Trophoblast cell (in vitro differentiated cells and primary cell): Measurements from ENCODE around the gene SMO.
"Not testable (repeated sequence)": the region's sequence is repeated elsewhere in the genome, so short reads cannot be mapped to it uniquely, and the experiment has no call there.

Experiments
- DNase-seq, 2 donors: peaks; one replicate each; pipeline ENCODE4 v3.0.0-alpha.2; 2016
- H2AFZ ChIP-seq: 2 replicates; pipeline ENCODE4 v1.6.1; 2013; ENCODE audit warnings: low read length, moderate library complexity, mild to moderate bottlenecking; ENCODE audit not compliant: insufficient read depth, poor library complexity
- H2AK5ac ChIP-seq: 2 replicates; pipeline ENCODE4 v1.6.1; 2013; ENCODE audit warnings: mild to moderate bottlenecking, low read length
- H2BK120ac ChIP-seq: 2 replicates; pipeline ENCODE4 v1.6.1; 2013; ENCODE audit warnings: low read length, mild to moderate bottlenecking, moderate library complexity; ENCODE audit not compliant: insufficient read depth, poor library complexity
- H2BK12ac ChIP-seq: 2 replicates; pipeline ENCODE4 v1.6.1; 2013; ENCODE audit warnings: mild to moderate bottlenecking, low read length, moderate library complexity
- H2BK5ac ChIP-seq: 2 replicates; pipeline ENCODE4 v1.6.1; 2013; ENCODE audit warnings: low read length, low read depth, moderate library complexity, mild to moderate bottlenecking; ENCODE audit not compliant: poor library complexity
- H3K14ac ChIP-seq: 2 replicates; pipeline ENCODE4 v1.6.1; 2013; ENCODE audit warnings: mild to moderate bottlenecking, low read length
- H3K18ac ChIP-seq: 2 replicates; pipeline ENCODE4 v1.6.1; 2013; ENCODE audit warnings: mild to moderate bottlenecking, low read length
- H3K23ac ChIP-seq: 2 replicates; pipeline ENCODE4 v1.6.1; 2013; ENCODE audit warnings: low read length
- H3K27ac ChIP-seq: 2 replicates; pipeline ENCODE4 v1.5.1; 2013; ENCODE audit warnings: low read depth, mild to moderate bottlenecking, inconsistent platforms, low read length, moderate library complexity
- H3K27me3 ChIP-seq: 2 replicates; pipeline ENCODE4 v1.6.1; 2013; ENCODE audit warnings: inconsistent platforms, mild to moderate bottlenecking, low read length, moderate library complexity; ENCODE audit not compliant: insufficient read depth
- H3K36me3 ChIP-seq, 2 experiments: 1 replicate in 1 of 2; 2 replicates in 1 of 2; pipeline ENCODE4 v1.6.1; 2013; ENCODE audit warnings: low read length in 2 of 2, mild to moderate bottlenecking in 2 of 2, moderate library complexity in 1 of 2; ENCODE audit not compliant: insufficient read depth in 2 of 2, control insufficient read depth in 1 of 2
- H3K4ac ChIP-seq: 2 replicates; pipeline ENCODE4 v1.6.1; 2013; ENCODE audit warnings: low read depth, mild to moderate bottlenecking, low read length, moderate library complexity
- H3K4me1 ChIP-seq, 2 experiments: 1 replicate in 1 of 2; 2 replicates in 1 of 2; pipeline ENCODE4 v1.6.1; 2013; ENCODE audit warnings: low read length in 2 of 2, mild to moderate bottlenecking in 2 of 2, moderate library complexity in 1 of 2; ENCODE audit not compliant: insufficient read depth in 2 of 2, control insufficient read depth in 1 of 2
- H3K4me2 ChIP-seq: 2 replicates; pipeline ENCODE4 v1.6.1; 2013; ENCODE audit warnings: inconsistent platforms, mild to moderate bottlenecking, low read length, moderate library complexity
- H3K4me3 ChIP-seq: 2 replicates; pipeline ENCODE4 v1.5.1; 2013; ENCODE audit warnings: mild to moderate bottlenecking, low read depth, low read length, inconsistent platforms
- H3K79me1 ChIP-seq: one replicate; pipeline ENCODE4 v1.6.1; 2013; ENCODE audit warnings: low read length
- H3K79me2 ChIP-seq: 2 replicates; pipeline ENCODE4 v1.6.1; 2013; ENCODE audit warnings: low read length, mild to moderate bottlenecking; ENCODE audit not compliant: control insufficient read depth, insufficient read depth, poor library complexity
- H3K9ac ChIP-seq: 2 replicates; pipeline ENCODE4 v1.6.1; 2013; ENCODE audit warnings: mild to moderate bottlenecking, low read length
- H3K9me3 ChIP-seq: 2 replicates; pipeline ENCODE4 v1.6.1; 2013; ENCODE audit warnings: low read depth, mild to moderate bottlenecking, control low read depth, inconsistent platforms, low read length; ENCODE audit not compliant: insufficient read depth
- H4K12ac ChIP-seq: 2 replicates; pipeline ENCODE4 v1.6.1; 2013; ENCODE audit warnings: low read depth, mild to moderate bottlenecking, low read length, moderate library complexity
- H4K8ac ChIP-seq: 2 replicates; pipeline ENCODE4 v1.6.1; 2013; ENCODE audit warnings: low read depth, mild to moderate bottlenecking, low read length, moderate library complexity
- H4K91ac ChIP-seq: one replicate; pipeline ENCODE4 v1.6.1; 2013; ENCODE audit warnings: low read depth, mild to moderate bottlenecking, low read length, moderate library complexity
- WGBS: extraction: QIAGEN DNeasy Blood & Tissue Kit; methylation state at CpG from one replicate; pipeline ENCODE4 v1.1.7; 2013; ENCODE audit warnings: missing lambda C conversion rate; ENCODE audit not compliant: insufficient read length, insufficient coverage; ENCODE audit errors: extremely low coverage; 5-methylcytosine and 5-hydroxymethylcytosine counted together

Gene SMO

GRCh38 chr7:129173861-129174260 is 14.6 kb upstream of the SMO start:
- not testable (repeated sequence) for H3K18ac ChIP-seq, H2AK5ac ChIP-seq, H3K79me1 ChIP-seq, H3K4me3 ChIP-seq, H3K9me3 ChIP-seq, H3K27me3 ChIP-seq, DNase-seq, H3K23ac ChIP-seq, H2BK5ac ChIP-seq, H2AFZ ChIP-seq, H3K36me3 ChIP-seq, H3K4ac ChIP-seq, H3K4me2 ChIP-seq, H2BK120ac ChIP-seq, H3K4me1 ChIP-seq, H4K12ac ChIP-seq, H3K9ac ChIP-seq, H3K14ac ChIP-seq, H3K27ac ChIP-seq, H2BK12ac ChIP-seq, H3K79me2 ChIP-seq, H4K91ac ChIP-seq, H4K8ac ChIP-seq
- no CpG with 5 or more reads among the region's 7 CpGs for WGBS

- WGBS = no CpG with 5 or more reads among the region's 11 CpGs
- no peaks in the 10 kb centered on the region for H3K4me1 ChIP-seq
Measured at GRCh38 chr7:129176916-129177710, 11.3 kb upstream of the SMO start.

GRCh38 chr7:129184981-129185670 is 3.3 kb upstream of the SMO start:
- Histone ChIP-seq H4K91ac (no peak overlapping the region), H3K27ac (no peak overlapping the region), H2AFZ (no peak overlapping the region)

More at GRCh38 chr7:129176916-129177710, 11.3 kb upstream of the SMO start:
- no peak overlapping the region for H4K12ac ChIP-seq
- H3K14ac ChIP-seq = no peak overlapping the region
- DNase-seq = no peak
- no peak overlapping the region for H4K8ac ChIP-seq
- H3K27me3 ChIP-seq = no peaks in the 10 kb centered on the region
- H2AFZ ChIP-seq = no peak overlapping the region
- no peaks in the 10 kb centered on the region for H3K79me2 ChIP-seq
- H2AK5ac ChIP-seq = no peak overlapping the region
- H3K4me3 ChIP-seq = no peak overlapping the region
- no peaks in the 10 kb centered on the region for H3K36me3 ChIP-seq
- H3K27ac ChIP-seq = no peak overlapping the region
- no peak overlapping the region for H3K9ac ChIP-seq
- H2BK120ac ChIP-seq = no peak overlapping the region
- H3K9me3 ChIP-seq = no peaks in the 10 kb centered on the region
- H3K18ac ChIP-seq = no peak overlapping the region
- H3K79me1 ChIP-seq = no peaks in the 10 kb centered on the region
- H3K4me2 ChIP-seq = no peak overlapping the region
- H2BK12ac ChIP-seq = no peak overlapping the region
- no peak overlapping the region for H2BK5ac ChIP-seq
- H4K91ac ChIP-seq = no peak overlapping the region
- H3K4ac ChIP-seq = no peak overlapping the region
- H3K23ac ChIP-seq = no peak overlapping the region

GRCh38 chr7:129186749-129187260 is 1.6 kb upstream of the SMO start:
- no peak overlapping the region for H4K12ac ChIP-seq
- H3K27ac ChIP-seq = no peak overlapping the region
- no peak overlapping the region for H2BK12ac ChIP-seq
- H3K27me3 ChIP-seq = no peaks in the 10 kb centered on the region
- no peak overlapping the region for H3K4ac ChIP-seq
- WGBS = no CpG with 5 or more reads among the region's 6 CpGs
- H4K91ac ChIP-seq = no peak overlapping the region
- H3K36me3 ChIP-seq = no peaks in the 10 kb centered on the region
- H4K8ac ChIP-seq = no peak overlapping the region
- no peak overlapping the region for H3K4me3 ChIP-seq
- H2AK5ac ChIP-seq = no peak overlapping the region
- H2BK120ac ChIP-seq = no peak overlapping the region
- H3K79me1 ChIP-seq = peaks cover 10% of the 10 kb centered on the region
- no peak overlapping the region for H2BK5ac ChIP-seq
- peaks cover 12% of the 10 kb centered on the region for H3K79me2 ChIP-seq
- H3K18ac ChIP-seq = no peak overlapping the region
- no peaks in the 10 kb centered on the region for H3K9me3 ChIP-seq
- no peak overlapping the region for H3K23ac ChIP-seq
- H3K4me2 ChIP-seq = no peak overlapping the region
- H3K14ac ChIP-seq = no peak overlapping the region
- H3K9ac ChIP-seq = no peak overlapping the region
- peaks cover 10 to 11% of the 10 kb centered on the region in 2 experiments for H3K4me1 ChIP-seq
- no peak for DNase-seq
- no peak overlapping the region for H2AFZ ChIP-seq

More at GRCh38 chr7:129184981-129185670, 3.3 kb upstream of the SMO start:
- Histone ChIP-seq H3K79me1 (peaks cover 10% of the 10 kb centered on the region), H2BK120ac (no peak overlapping the region), H4K8ac (no peak overlapping the region), H3K79me2 (peaks cover 12% of the 10 kb centered on the region), H4K12ac (no peak overlapping the region), H2AK5ac (no peak overlapping the region), H2BK12ac (no peak overlapping the region), H3K4ac (no peak overlapping the region), H3K27me3 (no peaks in the 10 kb centered on the region), H3K36me3 (no peaks in the 10 kb centered on the region), H3K4me1 (peaks cover 3 to 6% of the 10 kb centered on the region in 2 experiments), H2BK5ac (no peak overlapping the region), H3K23ac (no peak overlapping the region), H3K4me2 (no peak overlapping the region), H3K4me3 (no peak overlapping the region), H3K9me3 (no peaks in the 10 kb centered on the region), H3K9ac (no peak overlapping the region), H3K14ac (no peak overlapping the region), H3K18ac (no peak overlapping the region)
- DNase-seq = no peak
- WGBS = no CpG with 5 or more reads among the region's 6 CpGs
